Left ventricle myocardium inferior (tissue), 1 donor: ENCODE measurements around the gene RBM15. TPM values are rescaled to one million over a fixed set of nuclear protein-coding genes. Genes with fewer than 3 reads are reported as not detected.

ENCODE experiments used
- DNase-seq: peaks from one replicate; pipeline ENCODE4 v3.0.0-alpha.2; 2020
- H3K27ac ChIP-seq: fragments of 200-600 bp; replicated peaks from 2 replicates; pipeline ENCODE4 v1.8.0; 2021
- H3K27me3 ChIP-seq: fragments of 200-600 bp; 2 replicates; pipeline ENCODE4 v1.8.0; 2021; ENCODE audit warnings: low read depth
- H3K36me3 ChIP-seq: fragments of 200-600 bp; 2 replicates; pipeline ENCODE4 v1.8.0; 2021
- H3K4me1 ChIP-seq: fragments of 200-600 bp; 2 replicates; pipeline ENCODE4 v1.8.0; 2021
- H3K4me3 ChIP-seq: fragments of 200-600 bp; 2 replicates; pipeline ENCODE4 v1.8.0; 2021; ENCODE audit warnings: mild to moderate bottlenecking, moderate library complexity
- H3K9me3 ChIP-seq: fragments of 200-600 bp; replicated peaks from 2 replicates; pipeline ENCODE4 v1.8.0; 2021
- CTCF ChIP-seq: fragments of 200-600 bp; IDR thresholded peaks from 2 replicates; pipeline ENCODE4 v1.8.0; 2021; ENCODE audit warnings: antibody characterized with exemption, mild to moderate bottlenecking, borderline replicate concordance
- intact Hi-C: fragments of 100-400 bp; cut with micrococcal nuclease; formaldehyde crosslinking; loops from one replicate; pipeline ENCODE4 v1.11.0; 2022
- total RNA-seq: library from RNA; stranded (reverse); fragmentation: NEBNext Ultra II Directional; extraction: Animal tissue kit (Norgen Biotek cat#: 25700); gene quantifications from one replicate; pipeline ENCODE4 v1.2.1, GENCODE V29; 2021
- donor health status: DM: no; HTN: yes; CAD: no; lungs with severe emphysema.

Gene RBM15
- total RNA-seq, 1 donor from 2014 or later = 12.6 TPM

- Histone ChIP-seq H3K27me3 (no peaks in the 10 kb centered on the region), H3K36me3 (no peaks in the 10 kb centered on the region), H3K9me3 (no peaks in the 10 kb centered on the region), H3K4me1 (peaks cover 3% of the 10 kb centered on the region), H3K27ac (no peak overlapping the region), H3K4me3 (no peak overlapping the region)
- DNase-seq = no peak
- intact Hi-C loops = no loop called here
- TF ChIP-seq CTCF = no peak
These were observed 44.9 kb upstream of the RBM15 start for GRCh38 chr1:110294308-110294707.

GRCh38 chr1:110298991-110299390 lies 40.2 kb upstream of the RBM15 start:
- H3K4me1 ChIP-seq = no peaks in the 10 kb centered on the region
- H3K9me3 ChIP-seq = no peaks in the 10 kb centered on the region
- TF ChIP-seq CTCF = no peak
- H3K4me3 ChIP-seq = no peak overlapping the region
- H3K36me3 ChIP-seq = no peaks in the 10 kb centered on the region
- intact Hi-C loops = no loop called here
- H3K27ac ChIP-seq = no peak overlapping the region
- no peak for DNase-seq
- peaks cover 5% of the 10 kb centered on the region for H3K27me3 ChIP-seq

- no peak for DNase-seq
- no peak for TF ChIP-seq CTCF
- Histone ChIP-seq H3K27ac (no peak overlapping the region), H3K27me3 (peaks cover 5% of the 10 kb centered on the region), H3K9me3 (no peaks in the 10 kb centered on the region), H3K4me1 (no peaks in the 10 kb centered on the region), H3K36me3 (no peaks in the 10 kb centered on the region), H3K4me3 (no peak overlapping the region)
- intact Hi-C loops = no loop called here
These were observed 38.6 kb upstream of the RBM15 start for GRCh38 chr1:110300412-110301085.

GRCh38 chr1:110302836-110303235 lies 36.3 kb upstream of the RBM15 start:
- intact Hi-C loops = no loop called here
- H3K9me3 ChIP-seq = no peaks in the 10 kb centered on the region
- no peak overlapping the region for H3K4me3 ChIP-seq
- no peaks in the 10 kb centered on the region for H3K36me3 ChIP-seq
- no peak overlapping the region for H3K27ac ChIP-seq
- TF ChIP-seq CTCF = no peak
- DNase-seq = no peak
- peaks cover under 1% of the 10 kb centered on the region for H3K4me1 ChIP-seq
- H3K27me3 ChIP-seq = peaks cover 5% of the 10 kb centered on the region

- Histone ChIP-seq H3K27me3 (peaks cover 5% of the 10 kb centered on the region), H3K4me3 (no peak overlapping the region), H3K9me3 (no peaks in the 10 kb centered on the region), H3K4me1 (peaks cover 32% of the 10 kb centered on the region), H3K36me3 (no peaks in the 10 kb centered on the region), H3K27ac (no peak overlapping the region)
- intact Hi-C loops = no loop called here
- DNase-seq = no peak
- no peak for TF ChIP-seq CTCF
These were observed 33.2 kb upstream of the RBM15 start for GRCh38 chr1:110305900-110306420.
